ENCODE measurements around the gene LIN7C. TPM values are rescaled to one million over a fixed set of nuclear protein-coding genes. Genes with fewer than 3 reads are reported as not detected.

The LIN7C gene
- polyA plus RNA-seq, 2 of the 4 experiments (the other 2 are of a cell fraction) = 10.1 to 31.0 TPM

DNA sequence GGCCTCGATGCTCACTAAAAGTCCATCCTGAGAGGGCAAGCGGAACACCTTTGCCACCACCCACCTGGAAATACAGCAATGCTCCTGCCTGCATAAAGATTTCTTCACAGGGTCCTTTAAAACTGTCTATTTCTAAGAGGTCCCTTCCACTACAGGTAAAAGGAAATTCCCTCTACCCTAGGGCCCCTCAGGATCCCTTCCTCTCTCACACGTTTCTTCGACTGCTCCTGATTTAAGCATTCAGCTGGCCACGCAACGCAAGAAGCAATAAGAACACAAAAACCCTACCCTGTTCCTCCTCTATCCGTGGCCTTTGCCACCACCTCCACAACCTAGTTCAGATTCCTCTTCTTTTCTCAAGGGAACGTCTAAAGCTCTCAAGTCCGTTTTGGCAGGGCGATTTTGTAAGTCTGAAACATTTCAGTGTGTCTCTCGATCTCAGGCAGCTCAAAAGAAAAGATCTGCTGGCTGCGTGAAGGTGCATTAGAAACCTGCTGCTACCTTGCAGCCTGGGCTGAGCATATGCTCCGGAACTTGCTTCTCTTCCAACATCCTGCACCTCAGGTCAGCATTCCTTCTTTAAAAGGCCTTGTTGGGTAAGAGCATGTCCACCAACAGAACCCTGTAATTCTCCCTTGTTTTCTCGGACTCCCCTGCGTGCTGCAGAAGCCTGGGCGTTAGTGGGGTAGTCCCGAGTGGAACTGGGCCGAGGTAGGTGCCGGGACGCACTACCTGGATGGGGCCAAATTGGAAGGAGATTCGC is 35.6 kb downstream of the LIN7C start:
- Histone ChIP-seq H3K4me2 (peak overlapping the region; percentile 79), H3K27ac (peak overlapping the region; percentile 94 to 98), H3K4me1 (peaks cover 31% of the 10 kb centered on the region), H3K4me3 (peak overlapping the region; percentile 89), H3K9me3 (no peaks in the 10 kb centered on the region)
- 3% methylated on average over 20 of the region's 21 CpGs for WGBS (ENCODE audit: missing lambda C conversion rate)
- TF ChIP-seq KDM5A (IDR thresholded peaks at IDR 0.05) (0 out of 2 replicates have a peak, but pooled peaks have one; percentile 24), CBX8 (IDR thresholded peaks at IDR 0.05) (no peak), EHF (CRISPR knock-in tag; IDR thresholded peaks at IDR 0.05) (peak; percentile 53; the same call in 1 of the 2 replicates)
- FAIRE-seq (no peak), DNase-seq (ENCODE audit: low read depth in 1 of 2, low spot score in 1 of 2) (peak in 1 of 2 experiments; percentile 41), ATAC-seq (peak in 1 of 2 experiments; percentile 1; a peak in 3 of 6 replicates)
- ChIA-PET POLR2A (interaction anchor here (0.6 kb wide), 1 partner anchor 75 kb away, joined by 4 read pairs; no protein-coding TSS in a partner anchor), CTCF (interaction anchor here (0.9 to 7.4 kb wide), 3 partner anchors 14 to 287 kb away, joined by 3 to 65 read pairs (median 5); no protein-coding TSS in a partner anchor)

DNA sequence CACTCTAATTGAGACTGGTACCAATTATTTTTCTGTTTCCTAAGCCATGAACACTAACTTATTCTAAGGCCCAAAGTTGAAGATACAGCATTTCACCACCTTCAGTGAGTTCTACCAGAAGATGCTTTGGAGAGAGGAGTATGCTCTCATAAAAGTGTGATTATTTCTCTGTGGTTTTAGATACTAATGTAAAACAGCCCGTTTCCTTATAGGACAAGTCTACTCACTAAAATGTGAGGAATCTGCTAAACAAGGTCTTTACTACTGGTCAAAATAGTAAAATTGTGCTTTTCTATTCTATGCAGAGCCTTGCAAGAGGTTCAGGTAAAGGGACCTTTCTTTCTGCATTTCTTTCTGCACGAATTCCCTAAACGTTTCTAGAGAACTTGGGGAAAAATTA is 36.4 kb downstream of the LIN7C start:
- POLR2A ChIA-PET = no interaction called here
- FAIRE-seq = no peak
- peak overlapping the region; percentile 94 to 98 for H3K27ac ChIP-seq

DNA sequence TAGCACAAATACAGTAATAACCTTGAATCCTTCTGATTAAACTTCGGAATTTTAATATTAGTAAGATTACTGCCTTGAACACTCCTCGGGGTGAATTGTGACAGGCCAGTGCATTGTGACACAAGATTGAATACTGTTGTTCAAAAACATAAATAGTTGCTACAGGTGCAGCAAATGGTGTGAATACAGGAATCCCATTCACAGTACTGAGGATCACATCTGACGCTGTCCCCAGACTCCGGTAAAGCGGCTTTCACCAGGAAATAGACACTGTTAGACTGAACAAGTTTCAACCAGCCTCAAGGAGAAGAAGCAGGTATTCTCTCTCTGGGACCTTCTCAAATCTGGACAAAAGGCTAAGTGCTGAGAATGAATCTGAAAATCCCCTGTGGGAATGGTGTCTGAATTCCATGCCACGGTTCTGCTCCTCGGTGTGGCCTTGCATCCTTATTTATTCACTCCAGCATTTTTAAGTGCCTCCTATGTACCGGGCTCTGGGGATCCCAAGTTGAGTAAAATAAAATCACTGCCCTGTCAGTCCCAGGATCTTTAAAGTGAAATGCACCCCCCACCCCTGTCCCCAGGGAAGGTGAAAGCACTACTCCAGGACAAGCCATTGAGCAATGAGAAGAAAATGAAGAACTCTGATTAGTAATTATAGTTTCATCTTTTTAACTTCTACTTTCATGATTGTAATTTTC is 37.4 kb downstream of the LIN7C start:
- Histone ChIP-seq H3K4me3 (peak overlapping the region; percentile 89), H3K9me3 (no peaks in the 10 kb centered on the region), H3K4me1 (peaks cover 50% of the 10 kb centered on the region), H3K27ac (peak overlapping the region; percentile 94 to 98), H3K4me2 (peak overlapping the region; percentile 79)
- DNase-seq (ENCODE audit: low read depth in 1 of 2, low spot score in 1 of 2) (no peak), ATAC-seq (no peak), FAIRE-seq (no peak)
- ChIA-PET POLR2A (interaction anchor here (1.4 to 1.5 kb wide), 2 partner anchors 73 to 235 kb away, joined by 4 to 6 read pairs; no protein-coding TSS in a partner anchor), CTCF (interaction anchor here (0.7 to 1.1 kb wide), 3 partner anchors 20 to 102 kb away, joined by 3 read pairs; no protein-coding TSS in a partner anchor)
- TF ChIP-seq, protein P1, sequence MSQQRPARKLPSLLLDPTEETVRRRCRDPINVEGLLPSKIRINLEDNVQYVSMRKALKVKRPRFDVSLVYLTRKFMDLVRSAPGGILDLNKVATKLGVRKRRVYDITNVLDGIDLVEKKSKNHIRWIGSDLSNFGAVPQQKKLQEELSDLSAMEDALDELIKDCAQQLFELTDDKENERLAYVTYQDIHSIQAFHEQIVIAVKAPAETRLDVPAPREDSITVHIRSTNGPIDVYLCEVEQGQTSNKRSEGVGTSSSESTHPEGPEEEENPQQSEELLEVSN (IDR thresholded peaks at IDR 0.05; ENCODE audit: borderline replicate concordance, low read depth) = no peak
- TF ChIP-seq HDAC2 (IDR thresholded peaks at IDR 0.05) (no peak), SREBF2 (IDR thresholded peaks at IDR 0.05) (no peak), ZSCAN20 (CRISPR knock-in tag; IDR thresholded peaks at IDR 0.05) (no peak), NPAS2 (CRISPR knock-in tag; IDR thresholded peaks at IDR 0.05; ENCODE audit: borderline replicate concordance) (no peak), RFX5 (IDR thresholded peaks at IDR 0.05) (no peak), SMC3 (IDR thresholded peaks at IDR 0.05) (no peak), HOXA7 (CRISPR knock-in tag; IDR thresholded peaks at IDR 0.05) (no peak), CBX8 (IDR thresholded peaks at IDR 0.05) (no peak), RNF2 (IDR thresholded peaks at IDR 0.05; ENCODE audit: borderline replicate concordance, low read depth) (no peak), EP300 (IDR thresholded peaks at IDR 0.05) (no peak), ESRRA (IDR thresholded peaks at IDR 0.05; ENCODE audit: borderline replicate concordance, low read length) (no peak), ZFP36 (IDR thresholded peaks at IDR 0.05; ENCODE audit: borderline replicate concordance, partially characterized antibody) (no peak), MAFK (IDR thresholded peaks at IDR 0.05; ENCODE audit: partially characterized antibody) (no peak), KDM1A (IDR thresholded peaks at IDR 0.05; ENCODE audit: low read depth) (no peak), GATA3 (IDR thresholded peaks at IDR 0.05; ENCODE audit: borderline replicate concordance) (no peak)
- TF ChIP-seq, protein P2, sequence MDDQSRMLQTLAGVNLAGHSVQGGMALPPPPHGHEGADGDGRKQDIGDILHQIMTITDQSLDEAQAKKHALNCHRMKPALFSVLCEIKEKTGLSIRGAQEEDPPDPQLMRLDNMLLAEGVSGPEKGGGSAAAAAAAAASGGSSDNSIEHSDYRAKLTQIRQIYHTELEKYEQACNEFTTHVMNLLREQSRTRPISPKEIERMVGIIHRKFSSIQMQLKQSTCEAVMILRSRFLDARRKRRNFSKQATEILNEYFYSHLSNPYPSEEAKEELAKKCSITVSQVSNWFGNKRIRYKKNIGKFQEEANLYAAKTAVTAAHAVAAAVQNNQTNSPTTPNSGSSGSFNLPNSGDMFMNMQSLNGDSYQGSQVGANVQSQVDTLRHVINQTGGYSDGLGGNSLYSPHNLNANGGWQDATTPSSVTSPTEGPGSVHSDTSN (IDR thresholded peaks at IDR 0.05) = no peak
- TF ChIP-seq, protein P3, sequence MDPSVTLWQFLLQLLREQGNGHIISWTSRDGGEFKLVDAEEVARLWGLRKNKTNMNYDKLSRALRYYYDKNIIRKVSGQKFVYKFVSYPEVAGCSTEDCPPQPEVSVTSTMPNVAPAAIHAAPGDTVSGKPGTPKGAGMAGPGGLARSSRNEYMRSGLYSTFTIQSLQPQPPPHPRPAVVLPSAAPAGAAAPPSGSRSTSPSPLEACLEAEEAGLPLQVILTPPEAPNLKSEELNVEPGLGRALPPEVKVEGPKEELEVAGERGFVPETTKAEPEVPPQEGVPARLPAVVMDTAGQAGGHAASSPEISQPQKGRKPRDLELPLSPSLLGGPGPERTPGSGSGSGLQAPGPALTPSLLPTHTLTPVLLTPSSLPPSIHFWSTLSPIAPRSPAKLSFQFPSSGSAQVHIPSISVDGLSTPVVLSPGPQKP (IDR thresholded peaks at IDR 0.05; ENCODE audit: low read depth, low read length) = no peak
- 2% methylated on average over 8 of the region's 8 CpGs for WGBS (ENCODE audit: missing lambda C conversion rate)

More for the DNA sequence above, 36.4 kb downstream of the LIN7C start:
- WGBS (ENCODE audit: missing lambda C conversion rate) = under 1% methylated on average over 3 of the region's 3 CpGs
- Histone ChIP-seq H3K4me3 (peak overlapping the region; percentile 89), H3K9me3 (no peaks in the 10 kb centered on the region), H3K4me2 (peak overlapping the region; percentile 79), H3K4me1 (peaks cover 40% of the 10 kb centered on the region)
- DNase-seq (ENCODE audit: low read depth in 1 of 2, low spot score in 1 of 2) = no peak
- CTCF ChIA-PET = interaction anchor here (0.8 kb wide), 1 partner anchor 11 kb away, joined by 3 read pairs; no protein-coding TSS in a partner anchor
- no peak for TF ChIP-seq CBX2 (IDR thresholded peaks at IDR 0.05; ENCODE audit: borderline replicate concordance, low read depth)
- TF ChIP-seq ZC3H11A (IDR thresholded peaks at IDR 0.05) = no peak
- no peak for TF ChIP-seq TP53 (CRISPR knock-in tag; IDR thresholded peaks at IDR 0.05)
- no peak for TF ChIP-seq EP300 (IDR thresholded peaks at IDR 0.05)
- TF ChIP-seq, protein P4, sequence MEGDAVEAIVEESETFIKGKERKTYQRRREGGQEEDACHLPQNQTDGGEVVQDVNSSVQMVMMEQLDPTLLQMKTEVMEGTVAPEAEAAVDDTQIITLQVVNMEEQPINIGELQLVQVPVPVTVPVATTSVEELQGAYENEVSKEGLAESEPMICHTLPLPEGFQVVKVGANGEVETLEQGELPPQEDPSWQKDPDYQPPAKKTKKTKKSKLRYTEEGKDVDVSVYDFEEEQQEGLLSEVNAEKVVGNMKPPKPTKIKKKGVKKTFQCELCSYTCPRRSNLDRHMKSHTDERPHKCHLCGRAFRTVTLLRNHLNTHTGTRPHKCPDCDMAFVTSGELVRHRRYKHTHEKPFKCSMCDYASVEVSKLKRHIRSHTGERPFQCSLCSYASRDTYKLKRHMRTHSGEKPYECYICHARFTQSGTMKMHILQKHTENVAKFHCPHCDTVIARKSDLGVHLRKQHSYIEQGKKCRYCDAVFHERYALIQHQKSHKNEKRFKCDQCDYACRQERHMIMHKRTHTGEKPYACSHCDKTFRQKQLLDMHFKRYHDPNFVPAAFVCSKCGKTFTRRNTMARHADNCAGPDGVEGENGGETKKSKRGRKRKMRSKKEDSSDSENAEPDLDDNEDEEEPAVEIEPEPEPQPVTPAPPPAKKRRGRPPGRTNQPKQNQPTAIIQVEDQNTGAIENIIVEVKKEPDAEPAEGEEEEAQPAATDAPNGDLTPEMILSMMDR (IDR thresholded peaks at IDR 0.05) = no peak
- TF ChIP-seq RNF2 (IDR thresholded peaks at IDR 0.05; ENCODE audit: borderline replicate concordance, low read depth) = no peak
- no peak for TF ChIP-seq BHLHE40 (IDR thresholded peaks at IDR 0.05; ENCODE audit: low read depth, low read length)
- no peak for ATAC-seq
